ENCODE measurements around the gene COX5B.
A peak's percentile ranks its signal among the peaks of the same experiment; 100 is the strongest.
"Not testable (repeated sequence)": the region's sequence is repeated elsewhere in the genome, so short reads cannot be mapped to it uniquely, and the experiment has no call there.

COX5B gene

GRCh38 chr2:97673915-97674283, 28.0 kb downstream of the COX5B start:
- no peak for DNase-seq

GRCh38 chr2:97675430-97676113, 29.7 kb downstream of the COX5B start:
- no peak for DNase-seq

DNA sequence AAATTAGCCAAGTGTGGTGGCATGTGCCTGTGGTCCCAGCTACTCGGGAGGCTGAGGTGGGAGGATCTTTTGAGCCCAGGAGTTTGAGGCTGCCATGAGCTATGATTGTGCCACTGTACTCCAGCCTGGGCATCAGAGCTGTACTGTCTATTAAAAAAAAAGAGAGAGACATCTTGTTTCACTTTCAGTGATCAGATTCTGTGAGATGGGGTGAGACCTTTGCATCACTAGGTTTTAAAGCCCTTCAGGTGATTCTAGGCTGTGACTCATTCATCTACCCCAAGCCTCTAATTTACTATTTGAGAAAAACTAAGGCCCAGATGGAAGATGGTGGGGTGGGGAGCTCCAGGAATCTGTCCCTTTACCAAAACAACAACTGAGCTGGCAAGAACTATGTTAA, 30.8 kb downstream of the COX5B start:
- DNase-seq, result no peak

GRCh38 chr2:97677480-97677879, 31.6 kb downstream of the COX5B start:
- no peak for DNase-seq

DNA sequence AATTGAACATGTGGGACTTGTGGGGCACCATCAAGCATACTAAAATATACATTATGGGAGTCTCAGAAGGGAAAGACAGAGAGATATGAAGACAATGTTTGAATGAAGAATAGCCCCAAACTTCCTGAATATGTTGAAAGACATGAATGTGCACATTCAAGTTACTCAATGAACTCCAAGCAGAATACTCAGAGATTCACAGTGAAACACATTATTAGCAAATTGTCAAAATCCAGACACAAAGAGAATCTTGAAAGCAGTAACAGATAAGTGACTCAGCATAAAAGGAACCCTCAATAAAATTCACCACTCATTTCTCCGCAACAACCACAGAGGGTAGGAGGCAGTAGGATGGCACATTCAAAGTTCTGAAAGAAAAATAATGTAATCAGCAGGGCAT, 32.4 kb downstream of the COX5B start:
- no peak for DNase-seq

DNA sequence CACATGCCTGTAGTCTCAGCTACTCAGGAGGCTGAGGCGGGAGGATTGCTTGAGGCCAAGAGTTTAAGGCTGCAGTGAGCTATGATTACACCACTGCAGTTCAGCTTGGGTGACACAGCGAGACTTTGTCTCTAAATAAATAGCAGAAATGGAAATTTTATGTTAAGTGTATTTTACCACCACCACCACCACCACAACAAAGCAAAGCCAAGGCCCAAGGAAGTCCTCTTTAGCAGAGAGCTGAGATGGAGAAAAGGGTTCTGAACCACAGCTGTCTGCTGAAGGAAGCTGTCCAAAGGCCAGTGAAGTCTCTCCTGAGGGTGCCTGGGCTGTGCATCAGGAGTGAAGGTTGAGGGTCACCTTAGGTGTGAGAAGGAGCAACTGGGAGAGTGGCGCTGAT, 41.4 kb downstream of the COX5B start:
- DNase-seq, result not testable (repeated sequence)

- no peak for DNase-seq
Observed at GRCh38 chr2:97688062-97688827, 42.4 kb downstream of the COX5B start.

DNA sequence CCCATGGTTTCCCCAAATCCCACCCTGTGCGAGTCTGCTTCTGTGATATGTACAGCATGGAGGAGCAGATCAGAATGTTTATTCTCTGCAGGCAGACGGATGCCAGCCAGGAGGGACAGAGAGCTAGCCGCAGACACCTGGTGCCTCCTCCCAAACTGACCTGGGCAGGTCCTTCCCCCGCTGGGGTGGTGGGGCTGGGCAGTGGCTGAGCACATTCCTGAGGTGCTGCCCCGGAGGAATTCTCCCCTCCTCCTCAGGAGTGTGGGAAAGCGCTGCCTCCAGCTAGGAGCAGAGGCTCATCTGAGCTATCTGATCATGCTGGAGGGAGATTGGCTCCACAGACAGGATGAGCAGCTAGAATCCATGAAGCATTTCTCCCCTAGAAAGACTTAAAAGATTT, 45.3 kb downstream of the COX5B start:
- DNase-seq, result no peak

DNA sequence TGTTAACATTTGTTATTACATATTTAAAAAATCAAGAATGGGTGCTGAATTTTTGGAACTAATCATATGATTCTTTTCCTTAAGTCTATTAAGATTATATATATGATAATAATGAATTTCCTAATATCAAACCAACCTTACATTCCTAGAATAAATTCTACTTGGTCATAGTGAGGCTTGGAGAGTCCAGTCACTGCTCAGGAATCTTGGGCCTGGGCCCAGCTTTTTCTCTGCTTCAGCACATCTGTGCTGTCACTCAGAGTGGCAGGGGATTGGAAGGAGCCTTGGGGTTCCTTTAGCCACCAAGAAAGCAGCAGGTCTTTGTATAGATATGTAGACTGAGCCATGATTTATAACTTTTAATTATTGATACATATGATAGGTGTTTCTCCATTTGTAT, 47.6 kb downstream of the COX5B start:
- DNase-seq, result no peak

DNA sequence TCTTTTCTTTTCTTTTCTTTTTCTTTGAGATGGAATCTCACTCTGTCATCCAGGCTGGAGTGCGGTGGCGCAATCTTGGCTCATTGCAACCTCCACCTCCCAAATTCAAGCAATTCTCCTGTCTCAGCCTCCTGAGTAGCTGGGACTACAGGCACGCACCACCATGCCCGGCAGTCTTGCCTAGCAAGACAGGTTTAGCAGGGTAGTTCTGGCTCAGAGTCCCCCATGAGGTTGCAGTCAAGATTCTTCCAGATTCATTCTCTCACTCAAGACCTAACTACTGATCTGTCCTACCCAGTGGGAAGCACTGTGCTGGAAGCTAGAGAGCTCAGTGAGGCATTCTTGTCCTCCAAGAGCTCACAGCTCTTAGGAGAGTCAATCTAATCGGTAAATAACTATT, 49.9 kb downstream of the COX5B start:
- no peak for DNase-seq

DNA sequence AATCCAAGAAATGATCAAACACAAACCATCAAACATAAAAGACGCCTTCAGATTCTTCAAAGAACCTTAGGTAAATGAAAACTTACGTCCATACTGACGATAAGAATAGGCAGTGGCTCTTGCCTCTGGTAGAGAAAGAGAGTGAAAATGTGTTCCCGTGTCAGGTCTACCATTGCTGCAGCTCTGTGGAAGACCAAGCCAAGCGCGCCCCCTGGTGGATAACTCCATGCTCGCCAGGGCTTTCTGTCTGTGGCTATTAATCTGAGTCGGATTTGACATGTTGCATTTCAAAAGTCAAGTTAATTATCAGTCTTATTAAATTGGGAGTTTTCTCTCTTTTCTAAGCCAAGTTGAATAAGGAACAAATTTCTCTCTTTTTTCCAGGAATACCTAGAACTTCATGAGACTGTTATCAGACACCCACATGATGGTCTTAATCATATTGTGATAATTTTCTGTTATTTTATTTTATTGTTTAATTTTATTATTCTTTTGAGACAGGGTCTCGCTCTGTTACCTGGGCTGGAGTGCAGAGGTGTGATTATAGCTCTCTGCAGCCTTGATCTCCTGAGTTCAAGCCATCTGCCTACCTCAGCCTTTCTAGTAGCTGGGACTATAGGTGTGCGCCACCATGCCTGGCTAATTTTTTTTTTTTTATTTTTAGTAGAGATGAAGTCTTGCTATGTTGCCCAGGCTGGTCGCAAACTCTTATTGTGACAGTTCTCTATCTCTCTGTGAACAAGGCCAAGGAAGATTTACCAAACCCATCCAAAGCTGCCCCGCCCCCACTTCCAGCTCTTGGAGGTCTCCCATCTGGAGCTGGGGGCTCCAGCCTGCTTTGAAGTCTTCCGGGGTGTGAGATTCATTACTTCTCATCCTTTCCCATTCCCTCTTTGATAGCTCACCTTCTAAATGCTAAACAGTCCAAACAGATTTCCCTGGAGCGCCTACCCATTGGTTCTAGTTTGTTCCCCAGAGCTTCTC, 51.7 kb downstream of the COX5B start:
- DNase-seq, result peak; percentile 56
